ENCODE measurements around the gene RNF40.

RNF40 gene

DNA sequence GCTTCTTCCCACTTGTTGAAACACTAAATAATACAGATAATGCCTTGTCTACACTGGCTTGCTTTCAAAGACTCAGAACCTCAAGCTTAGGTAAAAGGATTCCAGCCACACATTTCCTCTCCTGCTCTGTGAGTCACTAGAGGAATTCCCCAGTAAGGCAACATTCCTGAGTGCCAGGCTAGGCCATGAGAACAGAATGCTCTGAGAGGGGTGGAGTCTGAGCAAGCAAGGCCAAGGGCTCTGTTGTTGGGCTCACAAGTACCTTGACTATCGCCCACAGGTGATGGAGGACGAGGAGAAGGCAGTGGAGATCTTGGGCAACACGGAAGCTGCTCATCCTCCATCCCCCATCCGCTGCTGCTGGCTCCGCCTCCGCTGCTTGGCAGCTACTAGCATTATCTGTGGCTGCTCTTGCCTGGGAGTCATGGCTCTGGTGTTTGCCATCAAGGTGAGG, 20.6 kb upstream of the RNF40 start:
- DNase-seq = no peak

DNA sequence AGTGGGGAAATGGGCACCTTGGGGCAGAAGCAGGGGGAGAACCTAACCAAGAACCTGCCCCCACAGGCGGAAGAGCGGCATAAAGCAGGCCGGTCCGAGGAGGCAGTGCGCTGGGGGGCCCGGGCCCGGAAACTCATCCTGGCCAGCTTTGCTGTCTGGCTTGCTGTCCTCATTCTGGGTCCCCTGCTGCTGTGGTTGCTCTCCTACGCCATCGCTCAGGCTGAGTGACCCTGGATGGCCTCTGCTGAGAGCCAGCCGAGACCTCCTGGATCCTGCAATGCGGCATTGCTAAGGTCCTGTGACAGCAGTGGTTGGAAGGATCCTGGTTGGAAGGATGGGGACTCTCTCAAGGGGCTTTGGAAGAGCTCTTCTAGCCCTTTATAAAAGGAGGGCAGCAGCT, 18.4 kb upstream of the RNF40 start:
- no peak for DNase-seq

DNA sequence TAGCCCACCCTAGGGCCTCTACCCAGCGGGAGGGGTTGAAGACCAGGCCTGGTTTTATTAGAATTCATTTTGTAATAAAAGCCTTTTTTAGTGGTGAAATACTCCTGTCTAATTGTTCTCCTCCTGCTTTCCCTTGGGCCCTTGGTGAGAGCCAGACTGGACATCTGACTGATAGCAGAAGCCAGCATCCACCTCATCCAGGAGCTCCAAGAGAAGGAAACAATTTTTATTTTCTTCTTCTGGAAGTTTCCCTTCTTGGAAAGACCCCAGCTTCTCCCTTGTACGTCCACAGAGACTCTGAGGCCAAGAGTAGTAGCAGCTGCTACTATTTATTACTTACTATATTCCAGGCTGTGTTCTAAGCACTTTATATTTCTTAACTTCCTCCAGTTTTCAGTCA, 17.9 kb upstream of the RNF40 start:
- DNase-seq = no peak

DNA sequence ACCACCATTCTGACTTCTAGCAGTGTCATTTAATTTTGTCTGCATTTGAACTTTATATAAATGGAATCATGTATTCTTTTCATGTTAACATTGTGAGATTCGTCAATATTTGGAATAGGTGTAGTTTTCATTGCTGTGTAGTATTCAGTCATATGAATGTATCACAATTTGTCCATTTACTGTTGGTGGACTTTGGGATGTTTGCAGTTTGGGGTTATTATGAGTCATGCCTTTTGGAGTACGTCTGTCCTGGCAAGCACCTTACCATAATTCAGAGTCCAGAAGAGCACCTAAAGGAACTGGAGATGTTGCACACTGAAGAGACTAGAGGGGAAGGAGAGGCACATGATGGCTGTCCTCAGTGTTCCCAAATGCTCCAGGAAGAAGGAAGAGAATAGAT, 17.0 kb upstream of the RNF40 start:
- DNase-seq = no peak

DNA sequence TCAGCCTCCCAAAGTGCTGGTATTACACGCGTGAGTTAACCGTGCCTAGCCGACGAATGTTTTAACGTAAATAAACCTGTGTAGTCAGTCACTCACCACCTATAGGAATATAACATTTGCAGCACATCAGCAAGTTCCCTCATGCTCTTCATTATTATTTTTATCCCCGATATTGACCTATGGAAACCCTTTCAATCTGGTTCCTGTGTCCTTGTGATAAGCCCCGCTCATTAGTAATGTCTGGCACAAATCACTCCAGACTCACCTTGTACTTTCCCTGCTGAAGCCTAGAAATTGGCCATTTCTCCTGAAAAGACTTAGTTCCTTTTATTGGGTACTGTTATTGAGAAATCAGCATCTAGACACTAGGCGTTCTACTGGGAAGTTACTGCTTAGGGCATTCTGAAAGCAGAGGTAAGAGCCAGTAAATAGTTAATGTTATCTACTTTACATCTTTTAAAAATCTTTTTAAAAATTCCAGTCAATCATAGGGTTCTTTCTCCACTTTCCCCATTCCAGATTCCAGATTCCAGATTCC, 15.4 kb upstream of the RNF40 start:
- no peak for DNase-seq

DNA sequence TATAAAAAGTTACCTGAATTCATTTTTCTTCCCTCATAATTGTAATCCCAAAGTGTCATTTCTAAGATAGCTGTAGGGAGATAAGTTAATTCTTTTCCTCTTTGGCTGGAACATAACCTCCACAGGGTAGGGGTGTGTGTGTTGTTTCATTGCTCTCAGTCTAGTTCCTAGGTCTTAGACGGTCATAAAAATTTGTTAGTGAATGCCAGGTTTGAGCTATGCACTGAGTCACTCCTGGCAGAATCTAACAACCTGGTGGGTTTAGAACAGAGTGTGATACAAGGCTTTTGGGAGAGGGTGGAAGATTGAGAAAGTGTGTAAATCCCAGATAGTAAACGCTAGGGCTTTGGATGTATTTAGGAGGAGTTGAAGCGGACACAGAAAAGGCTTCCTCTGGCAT, 14.8 kb upstream of the RNF40 start:
- no peak for DNase-seq

DNA sequence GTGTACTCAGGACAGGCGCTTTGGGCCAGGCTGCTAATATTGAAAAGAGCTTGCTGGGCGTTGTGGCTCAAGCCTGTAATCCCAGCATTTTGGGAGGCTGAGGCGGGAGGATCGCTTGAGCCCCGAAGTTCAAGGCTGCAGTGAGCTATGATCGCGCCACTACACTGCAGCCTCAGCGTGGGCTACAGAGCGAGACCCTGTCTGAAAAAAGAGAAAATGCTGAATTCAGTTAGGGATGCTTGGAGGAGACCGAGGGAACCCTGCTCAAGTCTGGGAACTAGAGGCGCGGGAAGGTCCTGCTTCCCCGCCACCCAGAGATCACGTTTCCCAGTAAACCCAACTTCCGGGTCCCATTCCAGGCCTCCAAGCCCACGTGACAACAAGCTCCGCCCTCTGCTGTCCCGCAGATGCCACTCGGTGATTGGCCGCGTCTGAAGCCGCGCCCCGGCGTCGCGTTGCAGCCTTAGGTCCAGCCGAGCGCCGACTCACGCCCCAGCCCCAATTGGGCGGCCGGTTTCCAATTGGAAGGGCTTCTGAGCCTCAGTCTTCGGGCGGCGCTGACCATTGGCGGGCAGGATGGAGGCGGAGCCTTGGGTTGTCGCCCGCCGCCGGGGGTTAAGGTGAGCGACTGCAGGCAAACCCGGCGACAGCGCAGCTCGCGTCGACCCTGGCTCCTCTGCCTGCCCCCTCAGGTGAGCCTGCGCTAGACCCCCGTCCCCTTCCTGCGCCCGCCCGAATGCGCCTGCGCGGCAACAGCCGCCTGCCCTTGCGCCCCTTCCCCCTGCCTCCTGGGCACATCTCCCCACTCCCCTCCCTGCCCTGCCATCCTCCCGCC, 14.1 kb upstream of the RNF40 start, which contains the start of gene PHKG2:
Gene PHKG2 (plus strand): TSS at position 627 of the 835 bp plus-strand sequence. CDS start 396 bp downstream, outside the sequence.
- DNase-seq = peak; percentile 86 to 93 (median 92)

DNA sequence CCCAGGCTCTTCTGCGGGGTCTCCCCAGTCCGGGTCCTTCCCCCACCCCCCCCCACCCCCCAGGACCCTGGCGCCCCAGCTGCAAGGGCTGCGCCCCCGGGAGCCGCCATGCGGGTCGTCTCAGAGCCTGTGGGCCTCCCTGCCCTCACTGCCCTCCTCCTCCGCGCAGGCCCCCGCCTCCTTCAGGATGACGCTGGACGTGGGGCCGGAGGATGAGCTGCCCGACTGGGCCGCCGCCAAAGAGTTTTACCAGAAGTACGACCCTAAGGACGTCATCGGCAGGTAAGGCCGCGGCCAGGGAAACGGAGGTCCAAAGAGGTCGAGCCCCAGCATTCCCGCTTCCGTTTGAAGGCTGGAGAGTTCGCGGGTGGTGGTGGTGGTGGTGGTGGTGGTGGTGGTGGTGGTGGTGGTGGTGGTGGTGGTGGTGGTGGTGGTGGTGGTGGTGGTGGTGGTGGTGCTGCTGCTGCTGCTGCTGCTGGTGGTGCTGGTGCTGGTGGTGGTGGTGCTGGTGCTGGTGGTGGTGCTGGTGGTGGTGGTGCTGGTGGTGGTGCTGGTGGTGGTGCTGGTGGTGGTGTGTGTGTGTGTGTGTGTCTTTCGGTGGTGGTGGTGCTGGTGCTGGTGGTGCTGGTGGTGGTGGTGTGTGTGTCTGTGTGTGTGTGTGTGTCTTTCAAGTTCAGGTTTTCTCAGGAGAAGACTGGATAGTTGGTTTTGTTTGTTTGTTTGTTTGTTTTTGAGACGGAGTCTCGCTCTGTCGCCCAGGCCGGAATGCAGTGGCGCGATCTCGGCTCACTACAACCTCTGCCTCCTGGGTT, 13.3 kb upstream of the RNF40 start:
- no peak for DNase-seq

DNA sequence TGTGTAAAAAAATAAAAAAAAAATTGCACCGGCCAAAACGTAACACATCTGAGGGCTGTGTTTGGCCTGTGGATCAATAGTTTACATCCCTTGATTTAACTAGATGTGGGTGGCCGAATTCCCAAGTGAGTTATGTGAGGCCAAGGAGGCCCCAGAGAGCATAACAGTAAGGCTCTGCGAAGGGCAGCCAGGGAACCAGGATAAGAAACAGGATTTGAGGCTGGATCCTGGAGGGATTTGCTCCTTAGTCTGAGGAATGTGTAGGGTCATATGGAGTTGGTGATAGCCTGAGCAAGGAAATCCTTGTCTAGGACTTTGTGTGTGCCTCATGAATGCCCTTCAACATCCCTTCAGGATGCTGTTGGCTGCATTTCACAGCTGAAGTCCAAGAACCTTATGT, 11.9 kb upstream of the RNF40 start:
- DNase-seq = no peak

DNA sequence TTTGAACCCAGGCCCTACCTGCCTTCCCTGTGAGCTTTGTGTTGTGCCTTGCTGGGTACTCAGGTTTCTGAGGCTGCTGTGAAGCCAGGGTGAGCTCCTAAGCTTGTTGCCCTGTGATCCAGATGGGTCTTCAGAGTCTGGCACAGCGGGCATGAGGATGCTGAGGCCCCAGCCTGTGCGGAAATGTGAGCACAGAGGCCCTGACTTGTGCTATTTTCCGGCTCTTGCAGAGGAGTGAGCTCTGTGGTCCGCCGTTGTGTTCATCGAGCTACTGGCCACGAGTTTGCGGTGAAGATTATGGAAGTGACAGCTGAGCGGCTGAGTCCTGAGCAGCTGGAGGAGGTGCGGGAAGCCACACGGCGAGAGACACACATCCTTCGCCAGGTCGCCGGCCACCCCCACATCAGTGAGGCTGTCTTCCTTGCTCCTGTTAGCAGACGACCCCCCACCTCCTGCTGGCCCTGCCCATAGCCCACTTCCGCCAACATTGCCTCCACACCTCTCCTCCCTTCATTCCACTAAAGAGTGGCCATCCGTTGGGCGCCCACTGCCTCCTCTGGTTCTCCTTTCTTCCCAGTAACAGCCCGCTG, 11.2 kb upstream of the RNF40 start:
- DNase-seq = no peak

DNA sequence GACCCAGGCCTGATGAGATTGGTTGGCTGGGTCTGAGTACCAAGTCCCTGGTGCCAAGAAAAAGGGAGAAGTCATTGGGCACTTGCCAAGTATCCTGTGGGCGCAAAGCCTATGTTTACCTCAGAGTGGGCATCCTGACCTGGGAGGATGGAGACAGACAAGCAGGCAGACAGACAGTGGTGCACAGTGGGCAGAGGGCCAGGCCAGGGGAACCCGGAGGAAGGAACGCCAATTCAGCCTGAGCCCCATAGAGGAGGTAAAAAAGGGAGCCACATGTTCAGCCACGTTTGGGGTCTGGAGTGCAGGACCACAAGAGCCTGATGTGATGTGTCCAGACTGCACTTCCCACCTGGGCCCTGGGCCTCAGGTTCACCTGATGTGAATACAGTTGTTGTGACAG, 8.5 kb upstream of the RNF40 start:
- DNase-seq = no peak

DNA sequence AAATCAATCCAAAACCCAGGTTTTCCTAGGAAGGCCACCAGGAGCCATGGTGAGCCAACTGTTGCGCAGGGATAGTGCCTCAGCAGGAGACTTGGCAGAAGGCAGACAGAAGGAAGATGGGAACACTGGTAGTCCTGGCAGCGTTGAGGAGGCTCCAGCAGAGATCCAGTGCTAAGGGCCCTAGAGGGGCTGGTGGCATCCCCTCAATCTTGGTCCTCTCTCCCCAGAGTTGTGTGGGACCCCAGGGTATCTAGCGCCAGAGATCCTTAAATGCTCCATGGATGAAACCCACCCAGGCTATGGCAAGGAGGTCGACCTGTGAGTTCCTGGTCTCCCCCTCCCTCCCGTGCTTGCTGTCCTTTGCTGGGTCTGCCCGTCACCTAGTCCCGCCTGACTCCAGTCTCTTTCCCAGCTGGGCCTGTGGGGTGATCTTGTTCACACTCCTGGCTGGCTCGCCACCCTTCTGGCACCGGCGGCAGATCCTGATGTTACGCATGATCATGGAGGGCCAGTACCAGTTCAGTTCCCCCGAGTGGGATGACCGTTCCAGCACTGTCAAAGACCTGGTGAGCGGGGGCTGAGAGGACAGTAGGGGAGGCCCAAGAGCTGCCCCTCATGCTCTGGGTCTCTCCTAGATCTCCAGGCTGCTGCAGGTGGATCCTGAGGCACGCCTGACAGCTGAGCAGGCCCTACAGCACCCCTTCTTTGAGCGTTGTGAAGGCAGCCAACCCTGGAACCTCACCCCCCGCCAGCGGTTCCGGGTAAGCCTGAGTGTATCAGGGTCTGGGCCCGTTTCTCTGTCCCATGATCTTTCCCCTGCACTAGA, 6.0 kb upstream of the RNF40 start:
- no peak for DNase-seq

DNA sequence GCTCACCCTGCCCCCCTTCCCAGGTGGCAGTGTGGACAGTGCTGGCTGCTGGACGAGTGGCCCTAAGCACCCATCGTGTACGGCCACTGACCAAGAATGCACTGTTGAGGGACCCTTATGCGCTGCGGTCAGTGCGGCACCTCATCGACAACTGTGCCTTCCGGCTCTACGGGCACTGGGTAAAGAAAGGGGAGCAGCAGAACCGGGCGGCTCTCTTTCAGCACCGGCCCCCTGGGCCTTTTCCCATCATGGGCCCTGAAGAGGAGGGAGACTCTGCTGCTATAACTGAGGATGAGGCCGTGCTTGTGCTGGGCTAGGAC, 5.4 kb upstream of the RNF40 start:
- no peak for DNase-seq

DNA sequence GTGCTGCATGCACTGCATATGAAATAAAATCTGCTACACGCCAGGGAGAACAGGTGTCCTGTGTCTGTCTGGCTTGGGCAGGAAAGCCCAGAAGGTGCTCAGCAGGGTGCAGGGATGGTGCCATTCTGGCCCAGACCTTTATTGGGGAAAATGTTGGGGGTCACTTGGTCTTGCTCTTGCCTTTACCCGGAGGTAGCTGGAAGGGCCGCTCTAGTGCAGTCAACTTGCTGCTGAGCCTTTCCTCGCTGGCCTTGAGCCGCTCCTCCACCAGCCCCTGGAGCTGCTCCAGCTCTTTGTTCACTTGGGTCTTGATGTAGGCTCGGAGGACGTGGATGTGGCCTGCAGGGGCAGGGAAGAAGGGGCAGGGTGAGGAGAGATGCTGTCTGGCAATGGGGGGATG, 4.8 kb upstream of the RNF40 start:
- DNase-seq = no peak

DNA sequence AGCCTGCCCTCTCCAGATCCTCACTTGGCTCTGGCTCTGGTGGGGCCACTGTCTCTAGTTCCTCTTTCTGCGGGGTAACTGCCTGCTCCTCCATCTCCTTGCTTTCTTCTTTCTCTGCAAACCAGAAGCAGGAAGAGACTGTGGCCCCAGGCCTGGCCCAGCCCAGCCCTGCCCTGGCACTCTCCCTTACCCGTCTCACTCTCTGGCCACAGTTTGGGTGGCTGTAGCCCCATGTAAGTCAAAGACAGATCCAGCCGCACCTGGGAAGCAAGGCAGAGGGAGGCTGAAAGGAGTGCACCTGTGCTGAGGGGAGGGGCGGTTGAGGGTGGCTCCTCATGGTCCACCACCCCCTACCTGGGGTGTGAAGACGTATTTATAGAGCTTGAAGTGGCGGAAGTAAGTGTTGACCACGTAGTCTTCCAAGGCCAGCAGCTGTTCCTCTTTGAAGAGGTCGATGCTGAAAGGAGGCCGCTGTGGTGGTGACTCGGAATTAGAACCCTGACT, 3.1 kb upstream of the RNF40 start:
- DNase-seq = no peak

DNA sequence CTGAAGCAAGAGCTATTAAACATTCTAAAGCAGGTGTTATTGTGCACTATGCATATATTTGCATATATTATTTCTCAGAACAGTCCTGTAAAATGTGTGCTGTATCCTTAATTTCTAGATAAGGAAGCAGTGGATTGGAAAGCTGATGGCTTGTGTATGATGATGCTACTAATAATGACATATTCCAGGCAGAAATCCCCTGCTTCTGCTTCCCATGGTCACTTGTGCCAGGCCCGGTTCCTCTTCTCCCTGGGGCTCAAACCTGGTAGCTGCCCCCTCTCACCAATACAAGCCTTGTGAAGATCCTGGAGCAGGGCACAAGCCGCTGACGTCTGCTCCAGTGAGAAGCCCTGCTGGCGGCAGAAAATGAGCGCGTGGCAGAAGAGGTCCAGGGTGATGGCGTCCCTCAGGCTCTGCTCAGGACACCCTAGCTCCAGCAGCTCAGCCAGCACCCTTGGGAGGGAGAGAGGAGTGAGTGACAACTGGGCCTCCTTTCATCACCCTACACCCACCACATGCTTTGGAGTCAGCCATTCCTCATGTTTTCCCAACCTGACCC, 2.0 kb upstream of the RNF40 start:
- DNase-seq = no peak

DNA sequence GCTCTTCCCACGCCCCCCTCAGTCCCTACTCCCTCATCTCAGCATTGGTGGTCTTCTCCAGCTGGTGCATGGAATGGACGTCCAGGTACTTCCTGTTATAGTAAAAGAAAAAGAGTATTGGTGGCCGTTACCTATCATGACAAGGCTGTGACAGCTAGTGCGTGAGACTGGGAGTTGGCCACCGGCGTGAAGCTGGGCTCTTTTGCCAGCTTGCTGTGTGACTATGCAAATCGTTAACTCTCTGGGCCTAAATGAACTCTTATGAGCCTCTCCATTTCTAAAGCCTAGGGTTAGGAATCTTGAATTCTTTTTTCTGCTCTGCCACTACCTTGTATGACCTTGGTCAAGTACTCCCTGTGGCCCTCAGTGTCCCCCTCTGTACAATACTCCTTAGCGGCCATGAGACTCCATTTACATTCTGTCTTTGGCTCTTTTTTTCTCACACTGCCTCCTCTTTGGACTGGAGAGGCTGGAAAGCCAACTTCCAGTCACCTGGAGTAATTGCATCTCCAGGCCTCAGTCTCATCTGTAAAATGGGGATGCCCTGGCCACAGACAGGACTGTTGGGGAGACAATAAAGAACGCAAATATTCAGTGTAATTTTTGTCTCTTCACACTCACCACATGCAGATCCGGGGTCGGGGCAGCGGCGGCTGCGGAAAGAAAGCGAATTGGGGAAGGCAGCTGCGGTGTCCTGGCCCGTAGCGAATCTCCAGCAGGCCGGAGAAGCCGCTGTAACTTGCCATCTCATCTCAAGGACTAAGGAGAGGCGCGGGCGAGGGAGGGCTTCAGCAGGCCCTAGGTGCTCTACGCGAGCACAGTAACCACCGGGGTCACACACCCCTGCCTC, 1.3 kb upstream of the RNF40 start:
- DNase-seq = no peak

DNA sequence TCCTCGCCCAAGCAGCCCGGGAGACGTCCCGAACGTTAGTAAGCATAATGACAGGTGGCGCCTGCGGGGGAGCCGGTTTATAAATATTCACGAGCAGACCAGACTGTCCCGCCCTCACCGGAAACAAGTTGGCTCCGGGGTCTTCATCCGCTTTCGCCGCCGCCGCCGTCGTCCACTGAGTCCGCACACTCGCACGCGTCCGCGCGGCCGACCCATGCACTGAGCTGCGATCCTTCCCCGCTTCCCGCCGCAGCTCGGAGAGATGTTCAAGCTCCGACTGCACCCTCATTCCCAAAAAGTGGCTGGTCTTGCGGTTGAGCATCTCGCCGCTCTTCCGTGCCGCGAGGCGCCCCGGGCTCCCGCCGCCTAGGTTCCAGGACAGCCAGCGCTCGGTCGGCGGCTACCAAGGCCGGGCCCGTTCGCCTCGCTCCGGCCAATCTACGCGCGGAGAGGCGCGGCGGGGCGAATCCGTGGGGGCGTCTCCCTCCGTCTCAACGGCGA, 645 bp upstream of the RNF40 start:
- peak in 1 of 4 experiments; percentile 22 for DNase-seq

DNA sequence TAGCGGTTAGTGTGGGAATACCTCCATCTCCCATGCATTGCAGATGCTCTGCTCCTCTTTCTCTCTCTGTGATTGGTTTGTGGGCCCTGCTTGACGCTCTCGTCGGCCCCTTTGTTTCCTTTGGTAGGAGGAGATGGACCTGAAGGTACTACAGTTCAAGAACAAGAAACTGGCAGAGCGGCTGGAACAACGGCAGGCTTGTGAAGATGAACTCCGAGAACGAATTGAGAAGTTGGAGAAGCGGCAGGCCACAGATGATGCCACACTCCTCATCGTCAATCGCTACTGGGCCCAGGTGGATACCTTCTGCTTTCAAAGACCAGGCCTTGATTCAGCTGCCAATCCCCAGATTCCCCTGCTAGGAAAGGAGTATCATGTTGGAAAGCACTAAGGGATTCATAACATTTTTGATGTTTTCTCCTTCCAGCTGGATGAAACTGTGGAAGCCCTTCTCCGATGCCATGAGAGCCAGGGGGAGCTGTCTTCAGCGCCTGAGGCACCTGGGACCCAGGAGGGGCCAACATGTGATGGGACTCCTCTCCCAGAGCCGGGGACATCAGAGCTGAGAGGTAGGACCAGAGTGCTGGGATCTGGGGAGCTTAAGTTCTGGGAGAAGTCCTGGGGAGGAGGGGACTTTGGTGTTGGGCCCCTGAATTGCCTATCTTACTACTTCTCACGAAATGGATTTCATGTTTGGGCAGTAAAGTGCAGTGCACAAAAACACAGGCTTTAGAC, 1.0 kb downstream of the RNF40 start:
- no peak for DNase-seq

DNA sequence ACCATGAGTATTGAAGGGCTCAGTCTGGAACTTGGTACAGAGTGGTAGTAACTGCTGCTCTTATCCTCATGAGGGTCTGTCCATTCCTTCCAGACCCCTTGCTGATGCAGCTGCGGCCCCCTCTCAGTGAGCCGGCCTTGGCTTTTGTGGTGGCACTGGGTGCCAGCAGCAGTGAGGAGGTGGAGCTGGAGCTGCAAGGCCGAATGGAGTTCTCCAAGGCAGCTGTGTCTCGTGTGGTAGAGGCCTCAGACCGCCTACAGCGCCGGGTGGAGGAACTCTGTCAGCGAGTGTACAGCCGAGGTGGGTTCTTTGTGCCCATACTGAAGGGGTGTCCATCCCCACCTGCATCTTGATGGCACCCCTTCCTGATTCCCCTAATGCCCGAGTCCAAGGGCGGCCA, 2.0 kb downstream of the RNF40 start:
- DNase-seq = no peak
